Gastroesophageal sphincter (tissue), 3 donors: ENCODE results near the gene CHEK2.
"Not testable (repeated sequence)": the region's sequence is repeated elsewhere in the genome, so short reads cannot be mapped to it uniquely, and the experiment has no call there.

Source experiments
- POLR2A ChIP-seq, 2 donors: fragments of 450-650 bp; IDR thresholded peaks; one replicate each; pipeline ENCODE4 v1.6.1; 2017; ENCODE audit warnings: antibody characterized with exemption in 2 of 2, mild to moderate bottlenecking in 2 of 2, moderate library complexity in 1 of 2
- POLR2AphosphoS5 ChIP-seq: sonication (generic); formaldehyde crosslinking; IDR thresholded peaks from one replicate; pipeline ENCODE4 v1.6.1; 2017; ENCODE audit warnings: antibody characterized with exemption
- TF ChIP-seq, protein P1 (sequence below), 4 experiments: fragments of 200-600 bp in 2 of 4; fragments of 450-650 bp in 2 of 4; sonication (generic) in 1 of 4; IDR thresholded peaks; one replicate each; pipeline ENCODE4 v1.5.1; 2017 to 2019; ENCODE audit warnings: antibody characterized with exemption in 4 of 4, mild to moderate bottlenecking in 2 of 4, moderate library complexity in 2 of 4

DNA sequence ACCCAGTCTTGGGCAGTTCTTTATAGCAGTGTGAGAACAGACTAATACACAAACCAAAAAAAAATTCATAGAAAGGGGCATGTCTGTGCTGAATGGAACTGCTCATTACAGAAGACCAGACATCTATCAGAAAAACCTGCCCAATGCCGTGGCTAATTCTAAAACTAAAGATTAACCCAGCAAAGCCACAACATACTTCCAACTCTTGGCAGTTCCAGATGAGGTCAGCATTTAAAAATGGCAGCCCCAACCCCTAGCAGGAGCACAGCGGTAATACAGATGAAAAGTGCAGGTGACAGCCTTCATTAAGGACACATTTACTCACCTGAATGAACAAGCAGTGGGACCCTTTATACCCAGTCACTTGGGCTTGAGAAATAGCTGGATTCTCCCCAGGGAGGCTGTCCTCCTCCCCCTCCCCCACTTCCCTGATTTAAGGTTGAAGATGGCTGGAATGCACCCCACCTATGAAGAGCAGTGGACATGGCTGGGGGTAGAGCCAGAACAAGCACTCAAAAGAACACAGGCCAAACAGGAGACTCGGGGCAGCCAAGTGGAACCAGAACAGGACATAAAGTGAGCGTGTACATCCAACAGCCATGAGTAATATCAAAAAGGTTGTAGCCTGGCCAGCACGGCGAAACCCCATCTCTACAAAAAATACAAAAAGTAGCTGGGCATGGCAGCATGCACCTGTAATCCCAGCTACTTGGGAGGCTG, 48.4 kb downstream of the CHEK2 start:
- TF ChIP-seq, protein P1, sequence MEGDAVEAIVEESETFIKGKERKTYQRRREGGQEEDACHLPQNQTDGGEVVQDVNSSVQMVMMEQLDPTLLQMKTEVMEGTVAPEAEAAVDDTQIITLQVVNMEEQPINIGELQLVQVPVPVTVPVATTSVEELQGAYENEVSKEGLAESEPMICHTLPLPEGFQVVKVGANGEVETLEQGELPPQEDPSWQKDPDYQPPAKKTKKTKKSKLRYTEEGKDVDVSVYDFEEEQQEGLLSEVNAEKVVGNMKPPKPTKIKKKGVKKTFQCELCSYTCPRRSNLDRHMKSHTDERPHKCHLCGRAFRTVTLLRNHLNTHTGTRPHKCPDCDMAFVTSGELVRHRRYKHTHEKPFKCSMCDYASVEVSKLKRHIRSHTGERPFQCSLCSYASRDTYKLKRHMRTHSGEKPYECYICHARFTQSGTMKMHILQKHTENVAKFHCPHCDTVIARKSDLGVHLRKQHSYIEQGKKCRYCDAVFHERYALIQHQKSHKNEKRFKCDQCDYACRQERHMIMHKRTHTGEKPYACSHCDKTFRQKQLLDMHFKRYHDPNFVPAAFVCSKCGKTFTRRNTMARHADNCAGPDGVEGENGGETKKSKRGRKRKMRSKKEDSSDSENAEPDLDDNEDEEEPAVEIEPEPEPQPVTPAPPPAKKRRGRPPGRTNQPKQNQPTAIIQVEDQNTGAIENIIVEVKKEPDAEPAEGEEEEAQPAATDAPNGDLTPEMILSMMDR (IDR thresholded peaks at IDR 0.05), result not testable (repeated sequence)
- TF ChIP-seq POLR2A (IDR thresholded peaks at IDR 0.05); POLR2AphosphoS5: not testable (repeated sequence)
